Measurements from ENCODE around the gene SKIL.

DNA sequence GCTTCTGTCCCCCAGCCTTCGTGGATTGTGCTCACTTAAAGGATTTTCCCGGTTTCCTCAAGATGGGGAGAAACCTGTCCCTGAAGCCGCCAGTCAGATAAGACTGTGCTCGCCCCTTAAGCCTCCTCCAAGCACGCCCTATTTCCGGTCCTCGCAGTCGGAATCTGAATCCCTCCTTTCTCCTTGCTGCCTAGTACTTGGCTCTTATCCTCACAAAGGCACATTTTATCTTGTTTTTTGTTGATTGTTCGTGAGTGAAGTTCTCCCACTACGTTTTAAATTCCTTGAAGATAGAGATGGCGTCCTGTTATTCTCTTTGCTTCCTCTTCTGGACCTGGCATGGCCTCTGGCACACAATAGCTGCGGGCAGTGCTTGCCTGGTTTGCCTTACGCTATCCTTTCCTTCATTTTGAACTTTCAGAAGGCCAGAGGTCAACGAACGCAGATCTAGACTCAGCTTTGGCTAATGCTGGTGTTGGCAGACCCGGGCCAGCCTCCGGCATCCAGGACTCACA, 62.8 kb downstream of the SKIL start:
- TF ChIP-seq, protein P1, sequence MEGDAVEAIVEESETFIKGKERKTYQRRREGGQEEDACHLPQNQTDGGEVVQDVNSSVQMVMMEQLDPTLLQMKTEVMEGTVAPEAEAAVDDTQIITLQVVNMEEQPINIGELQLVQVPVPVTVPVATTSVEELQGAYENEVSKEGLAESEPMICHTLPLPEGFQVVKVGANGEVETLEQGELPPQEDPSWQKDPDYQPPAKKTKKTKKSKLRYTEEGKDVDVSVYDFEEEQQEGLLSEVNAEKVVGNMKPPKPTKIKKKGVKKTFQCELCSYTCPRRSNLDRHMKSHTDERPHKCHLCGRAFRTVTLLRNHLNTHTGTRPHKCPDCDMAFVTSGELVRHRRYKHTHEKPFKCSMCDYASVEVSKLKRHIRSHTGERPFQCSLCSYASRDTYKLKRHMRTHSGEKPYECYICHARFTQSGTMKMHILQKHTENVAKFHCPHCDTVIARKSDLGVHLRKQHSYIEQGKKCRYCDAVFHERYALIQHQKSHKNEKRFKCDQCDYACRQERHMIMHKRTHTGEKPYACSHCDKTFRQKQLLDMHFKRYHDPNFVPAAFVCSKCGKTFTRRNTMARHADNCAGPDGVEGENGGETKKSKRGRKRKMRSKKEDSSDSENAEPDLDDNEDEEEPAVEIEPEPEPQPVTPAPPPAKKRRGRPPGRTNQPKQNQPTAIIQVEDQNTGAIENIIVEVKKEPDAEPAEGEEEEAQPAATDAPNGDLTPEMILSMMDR (IDR thresholded peaks at IDR 0.05; ENCODE audit: insufficient read depth, low read length): no peak
- TF ChIP-seq GABPA (IDR thresholded peaks at IDR 0.05; ENCODE audit: low read depth): no peak
- TF ChIP-seq, protein P2, sequence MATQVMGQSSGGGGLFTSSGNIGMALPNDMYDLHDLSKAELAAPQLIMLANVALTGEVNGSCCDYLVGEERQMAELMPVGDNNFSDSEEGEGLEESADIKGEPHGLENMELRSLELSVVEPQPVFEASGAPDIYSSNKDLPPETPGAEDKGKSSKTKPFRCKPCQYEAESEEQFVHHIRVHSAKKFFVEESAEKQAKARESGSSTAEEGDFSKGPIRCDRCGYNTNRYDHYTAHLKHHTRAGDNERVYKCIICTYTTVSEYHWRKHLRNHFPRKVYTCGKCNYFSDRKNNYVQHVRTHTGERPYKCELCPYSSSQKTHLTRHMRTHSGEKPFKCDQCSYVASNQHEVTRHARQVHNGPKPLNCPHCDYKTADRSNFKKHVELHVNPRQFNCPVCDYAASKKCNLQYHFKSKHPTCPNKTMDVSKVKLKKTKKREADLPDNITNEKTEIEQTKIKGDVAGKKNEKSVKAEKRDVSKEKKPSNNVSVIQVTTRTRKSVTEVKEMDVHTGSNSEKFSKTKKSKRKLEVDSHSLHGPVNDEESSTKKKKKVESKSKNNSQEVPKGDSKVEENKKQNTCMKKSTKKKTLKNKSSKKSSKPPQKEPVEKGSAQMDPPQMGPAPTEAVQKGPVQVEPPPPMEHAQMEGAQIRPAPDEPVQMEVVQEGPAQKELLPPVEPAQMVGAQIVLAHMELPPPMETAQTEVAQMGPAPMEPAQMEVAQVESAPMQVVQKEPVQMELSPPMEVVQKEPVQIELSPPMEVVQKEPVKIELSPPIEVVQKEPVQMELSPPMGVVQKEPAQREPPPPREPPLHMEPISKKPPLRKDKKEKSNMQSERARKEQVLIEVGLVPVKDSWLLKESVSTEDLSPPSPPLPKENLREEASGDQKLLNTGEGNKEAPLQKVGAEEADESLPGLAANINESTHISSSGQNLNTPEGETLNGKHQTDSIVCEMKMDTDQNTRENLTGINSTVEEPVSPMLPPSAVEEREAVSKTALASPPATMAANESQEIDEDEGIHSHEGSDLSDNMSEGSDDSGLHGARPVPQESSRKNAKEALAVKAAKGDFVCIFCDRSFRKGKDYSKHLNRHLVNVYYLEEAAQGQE (IDR thresholded peaks at IDR 0.05; ENCODE audit: insufficient replicate concordance, low read depth): no peak

Measured in HL-60 (cell line).